K562 (cell line): ENCODE data around the gene MCCD1.

Source experiments
- CREM ChIP-seq: IDR thresholded peaks from 2 replicates; pipeline ENCODE4 v1.6.1; 2014; ENCODE audit warnings: antibody characterized with exemption, low read depth
- CTCF ChIP-seq, 3 experiments: IDR thresholded peaks in 2 of 3; conservative IDR thresholded peaks in 1 of 3; 2 replicates each; pipeline ENCODE4 v1.5.1; 2011 to 2012; ENCODE audit warnings: low read length in 3 of 3, mild to moderate bottlenecking in 3 of 3, control low read depth in 2 of 3, improper control_type of control experiment in 1 of 3, inconsistent platforms in 1 of 3, low read depth in 1 of 3, mixed read lengths in 1 of 3, moderate library complexity in 1 of 3; ENCODE audit not compliant: insufficient read depth in 2 of 3
- FOXJ3 ChIP-seq: sonication (generic); formaldehyde crosslinking; IDR thresholded peaks from 2 replicates; pipeline ENCODE4 v1.4.0; 2020; ENCODE audit warnings: mild to moderate bottlenecking, missing genetic modification reagents
- KDM1A ChIP-seq, 2 experiments: fragments of 450-650 bp; IDR thresholded peaks; 2 replicates each; pipeline ENCODE4 v1.6.1; 2016; ENCODE audit warnings: mild to moderate bottlenecking in 2 of 2
- MAFG ChIP-seq: fragments of 450-650 bp; conservative IDR thresholded peaks from 2 replicates; pipeline ENCODE4 v1.6.1; 2016; ENCODE audit warnings: missing genetic modification characterization, missing compliant biosample characterization
- POLR2A ChIP-seq: fragments of 450-650 bp; conservative IDR thresholded peaks from 2 replicates; pipeline ENCODE4 v1.6.1; 2016
- SMAD3 ChIP-seq: fragments of 450-650 bp; formaldehyde crosslinking; conservative IDR thresholded peaks from 2 replicates; pipeline ENCODE4 v1.4.0; 2020; ENCODE audit warnings: mild to moderate bottlenecking
- ZNF12 ChIP-seq: sonication (generic); formaldehyde crosslinking; IDR thresholded peaks from 2 replicates; pipeline ENCODE4 v1.4.0; 2020; ENCODE audit warnings: mild to moderate bottlenecking, missing genetic modification reagents
- ZNF121 ChIP-seq: sonication (generic); formaldehyde crosslinking; conservative IDR thresholded peaks from 2 replicates; pipeline ENCODE4 v1.8.0; 2022; ENCODE audit warnings: missing genetic modification reagents

GRCh38 chr6:31489086-31489485, 39.7 kb upstream of the MCCD1 start:
- TF ChIP-seq SMAD3 (CRISPR knock-in tag) (no peak), CTCF (IDR thresholded peaks at IDR 0.05 in 2 of 3, conservative IDR thresholded peaks at IDR 0.05 in 1 of 3; ENCODE audit: insufficient read depth in 2 of 3, low read depth in 1 of 3, low read length in 3 of 3) (no peak), KDM1A (IDR thresholded peaks at IDR 0.05) (no peak), POLR2A (no peak), ZNF121 (CRISPR knock-in tag) (no peak), CREM (no peak), MAFG (tag) (no peak), ZNF12 (no peak), FOXJ3 (CRISPR knock-in tag) (no peak)
